CD4-positive, alpha-beta T cell treated with Interleukin-17A for 1 hour (primary cell): Measurements from ENCODE around the gene ECI1.

Experiments
- DNase-seq: peaks from one replicate; pipeline ENCODE4 v3.0.0-alpha.2; 2020

Gene ECI1

DNA sequence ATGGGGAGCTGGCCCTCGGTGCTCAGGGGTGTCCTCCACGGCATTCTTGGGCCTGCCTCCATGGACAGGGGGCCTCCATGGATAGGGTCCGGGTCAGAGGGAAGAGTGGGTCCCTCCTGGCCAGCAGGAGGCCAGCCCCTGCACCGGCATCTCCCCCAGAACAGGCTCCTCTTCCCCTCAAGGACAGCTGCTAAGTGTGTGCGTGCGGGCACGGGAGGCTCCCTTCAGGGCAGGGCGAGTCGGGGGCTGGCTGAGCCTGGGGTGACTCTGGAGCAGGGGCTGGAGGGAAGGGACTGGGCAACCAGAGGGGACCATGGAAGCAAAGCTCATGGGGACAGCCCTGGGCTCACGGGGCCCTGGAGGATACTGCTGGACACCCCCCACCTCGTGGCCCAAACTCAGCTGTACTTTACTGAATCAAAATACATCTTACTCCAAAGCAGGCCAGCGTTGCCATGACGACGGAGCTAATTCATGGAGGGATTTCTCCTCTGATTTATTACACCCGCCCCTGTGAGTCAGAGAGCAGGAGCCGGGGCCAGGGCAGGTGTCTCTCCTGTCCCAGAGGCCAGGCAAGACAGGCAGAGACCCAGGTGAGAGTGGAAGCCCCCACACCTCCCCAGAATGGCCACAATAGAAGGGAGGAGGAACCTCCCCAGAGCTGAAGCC lies 57.1 kb downstream of the ECI1 start:
- no peak for DNase-seq

DNA sequence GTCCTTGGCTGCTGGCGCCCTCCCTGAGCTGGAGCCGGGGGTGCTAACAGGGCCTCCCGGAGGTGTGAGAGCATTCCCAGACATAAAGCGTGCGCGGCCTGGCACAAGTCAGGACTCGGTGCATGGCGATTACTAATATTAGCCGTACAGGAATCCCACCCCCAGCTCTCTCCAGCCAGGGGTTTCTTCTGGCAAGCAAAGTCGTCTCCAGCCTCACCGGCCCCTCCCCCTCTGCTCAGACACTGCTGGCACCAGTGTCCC lies 60.0 kb downstream of the ECI1 start:
- DNase-seq = no peak

DNA sequence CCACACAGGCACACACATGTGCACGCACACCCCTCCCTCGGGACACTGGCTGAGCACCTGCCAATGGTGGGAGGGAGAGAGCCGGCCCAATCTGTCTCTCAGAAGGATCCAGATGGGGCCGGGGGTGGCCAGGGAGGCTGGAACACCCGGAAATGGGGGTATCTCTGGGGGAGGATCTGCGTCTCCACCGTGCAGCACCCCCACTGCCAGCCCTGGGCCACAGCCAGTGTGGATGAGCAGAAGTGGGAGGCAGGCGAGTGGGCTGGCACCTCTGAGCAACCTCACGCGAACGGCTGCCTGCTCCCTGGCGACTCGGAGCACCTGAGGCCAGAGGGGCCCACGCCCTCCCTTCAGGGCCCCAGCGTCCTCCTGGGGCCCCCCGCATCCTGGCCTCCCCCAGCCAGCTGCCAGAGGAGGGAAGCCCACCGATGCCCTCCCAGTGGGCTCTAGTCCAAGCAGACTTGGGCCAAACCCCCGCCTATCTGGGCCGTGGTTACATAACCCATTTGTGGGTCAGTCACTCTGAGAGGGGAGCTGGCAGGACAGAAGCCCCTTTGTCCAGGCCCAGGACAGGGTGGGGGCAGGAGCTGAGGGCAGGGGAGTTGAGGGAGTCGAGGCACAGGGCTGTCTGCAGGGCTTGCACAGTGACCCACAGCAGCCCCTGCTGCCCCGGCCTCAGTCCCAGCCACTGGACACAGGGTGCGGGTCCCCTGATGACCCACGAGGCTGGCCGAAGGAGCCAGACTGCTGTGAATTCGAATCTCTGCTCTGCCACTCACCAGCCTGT lies 60.5 kb downstream of the ECI1 start:
- DNase-seq = no peak

DNA sequence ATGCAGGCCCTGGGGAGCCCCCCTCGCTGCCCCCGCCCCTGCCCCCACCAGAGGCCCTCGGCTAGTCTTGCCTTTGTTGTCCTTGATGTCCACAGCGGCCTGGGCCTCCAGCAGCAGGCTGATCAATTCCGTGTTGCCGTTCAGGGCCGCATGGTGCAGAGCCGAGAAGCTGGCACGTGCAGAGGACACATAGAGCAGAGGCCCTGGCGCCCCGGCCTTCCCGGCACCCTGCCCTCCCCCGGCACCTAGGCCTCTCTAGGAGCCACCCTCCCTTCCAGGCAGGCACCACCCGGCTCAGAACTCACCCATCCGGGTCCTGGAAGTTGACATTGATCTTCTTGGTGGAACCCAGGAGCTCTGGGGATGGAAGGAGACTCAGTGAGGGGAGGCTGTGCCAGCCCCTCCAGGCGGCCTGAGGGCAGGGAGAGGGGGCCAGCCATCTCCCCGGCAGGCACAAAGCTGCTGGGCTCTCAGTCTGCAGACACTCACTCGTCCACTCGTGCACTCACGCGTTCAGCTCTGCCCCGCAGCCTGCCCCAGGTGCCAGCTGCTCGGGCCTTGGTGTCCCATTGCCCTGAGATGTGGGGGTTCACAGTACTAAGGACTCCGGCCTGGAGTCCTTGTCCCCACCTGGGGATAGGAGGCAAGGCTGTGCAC lies 61.3 kb downstream of the ECI1 start:
- no peak for DNase-seq
